Smooth muscle cell of the brain vasculature (primary cell): ENCODE results near the gene CTRL.
A peak's percentile ranks its signal among the peaks of the same experiment; 100 is the strongest.
"Not testable (repeated sequence)": the region's sequence is repeated elsewhere in the genome, so short reads cannot be mapped to it uniquely, and the experiment has no call there.

ENCODE experiments used
- DNase-seq: peaks from one replicate; pipeline ENCODE4 v3.0.0-alpha.2; 2012; ENCODE audit warnings: low read depth, low spot score

Gene CTRL

DNA sequence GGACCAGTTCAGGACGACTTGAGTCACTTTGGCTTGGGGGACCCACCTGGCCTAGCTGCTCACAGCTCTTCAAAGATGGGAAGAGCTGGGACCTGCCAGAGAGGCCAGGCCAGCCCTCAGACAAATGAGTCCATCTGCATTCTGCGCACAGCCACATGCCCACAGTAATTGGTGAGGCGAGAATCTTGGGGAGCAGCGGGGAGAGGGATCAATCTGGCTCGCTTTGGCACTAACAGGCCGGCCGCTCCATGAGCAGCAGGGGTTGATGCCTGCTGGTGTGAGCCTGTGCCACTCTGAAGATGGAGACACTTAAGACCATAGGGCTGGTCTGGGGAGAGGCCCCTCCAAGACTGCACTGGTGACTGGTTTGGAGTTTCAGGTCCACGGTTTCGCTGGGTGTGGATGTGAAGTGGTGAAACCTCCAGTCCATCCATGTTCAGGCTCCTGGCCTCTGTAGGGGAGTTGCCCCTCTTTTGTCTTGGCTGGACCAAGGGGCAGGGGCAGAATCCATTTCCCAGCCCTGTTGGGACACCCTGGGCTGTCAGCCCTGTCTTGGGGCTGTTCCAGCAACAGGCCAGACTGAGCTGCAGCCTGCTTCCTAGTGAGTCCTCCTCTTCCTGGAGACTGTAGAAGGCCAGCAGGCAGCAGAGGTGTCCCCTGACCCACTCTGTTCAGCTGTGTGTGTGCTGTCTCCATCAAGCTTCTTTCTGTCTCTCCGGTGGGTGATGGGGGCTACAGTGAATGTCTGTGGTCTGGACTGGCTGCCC is 7.3 kb downstream of the CTRL start:
- DNase-seq: no peak

- DNase-seq: no peak
Measured at GRCh38 chr16:67923414-67924116, 8.1 kb downstream of the CTRL start.

GRCh38 chr16:67922740-67923139 is 8.9 kb downstream of the CTRL start:
- no peak for DNase-seq

- DNase-seq: no peak
Measured at GRCh38 chr16:67922221-67922620, 9.4 kb downstream of the CTRL start.

- no peak for DNase-seq
Measured at GRCh38 chr16:67919622-67920221, 11.9 kb downstream of the CTRL start.

- no peak for DNase-seq
Measured at GRCh38 chr16:67917852-67918236, 13.8 kb downstream of the CTRL start.

DNA sequence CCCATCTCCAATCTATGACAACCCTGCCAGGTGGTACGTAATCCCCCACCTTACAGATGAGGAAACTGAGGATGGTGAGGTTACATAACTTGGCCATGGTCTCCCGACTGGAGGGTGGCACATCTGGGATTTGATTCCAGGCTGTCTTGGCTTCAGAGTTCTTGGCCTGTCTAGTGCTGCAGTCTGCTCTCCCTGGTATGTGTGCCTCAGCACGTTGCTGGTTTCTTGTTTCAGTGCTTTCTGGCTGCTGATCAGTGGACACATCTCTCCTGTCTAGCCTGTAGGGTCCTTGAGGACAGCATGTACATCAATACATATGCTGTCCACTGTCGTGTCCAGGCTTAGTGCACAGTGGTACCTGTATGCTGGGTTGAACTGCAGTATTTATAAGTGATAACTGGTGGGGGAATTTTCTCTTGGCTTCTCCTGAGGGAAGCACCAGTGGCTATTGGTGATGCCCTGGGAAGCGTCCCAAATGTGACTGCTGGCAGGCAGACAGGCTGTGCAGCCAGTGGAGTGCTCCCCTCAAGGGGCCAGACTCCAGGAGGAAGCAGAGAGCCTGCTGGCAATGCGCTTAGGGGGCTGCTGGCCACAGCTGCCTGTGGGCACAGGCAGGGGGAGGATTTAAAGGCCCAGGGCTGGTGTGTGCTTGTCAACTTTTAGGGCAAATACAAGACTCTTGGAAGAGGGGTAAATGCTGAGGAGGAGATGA is 14.4 kb downstream of the CTRL start:
- DNase-seq: no peak

- DNase-seq: no peak
Measured at GRCh38 chr16:67915831-67916723, 15.6 kb downstream of the CTRL start.

DNA sequence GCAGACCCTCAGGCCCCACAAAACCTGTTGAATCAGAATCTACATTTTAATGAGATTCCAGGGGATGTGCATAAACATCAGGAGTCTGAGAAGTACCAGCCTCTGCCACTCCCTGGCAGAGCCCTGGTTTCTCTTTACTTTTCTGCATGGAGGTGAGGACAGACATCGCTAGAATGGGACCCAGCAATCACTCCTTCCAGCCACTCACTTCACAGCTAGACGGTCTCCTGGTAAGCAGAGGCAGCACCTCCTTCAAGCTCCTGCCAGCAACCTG is 16.2 kb downstream of the CTRL start:
- DNase-seq: not testable (repeated sequence)

- DNase-seq: no peak
Measured at GRCh38 chr16:67914758-67915495, 16.7 kb downstream of the CTRL start.

GRCh38 chr16:67910158-67910557 is 21.5 kb downstream of the CTRL start:
- DNase-seq: peak; percentile 82

DNA sequence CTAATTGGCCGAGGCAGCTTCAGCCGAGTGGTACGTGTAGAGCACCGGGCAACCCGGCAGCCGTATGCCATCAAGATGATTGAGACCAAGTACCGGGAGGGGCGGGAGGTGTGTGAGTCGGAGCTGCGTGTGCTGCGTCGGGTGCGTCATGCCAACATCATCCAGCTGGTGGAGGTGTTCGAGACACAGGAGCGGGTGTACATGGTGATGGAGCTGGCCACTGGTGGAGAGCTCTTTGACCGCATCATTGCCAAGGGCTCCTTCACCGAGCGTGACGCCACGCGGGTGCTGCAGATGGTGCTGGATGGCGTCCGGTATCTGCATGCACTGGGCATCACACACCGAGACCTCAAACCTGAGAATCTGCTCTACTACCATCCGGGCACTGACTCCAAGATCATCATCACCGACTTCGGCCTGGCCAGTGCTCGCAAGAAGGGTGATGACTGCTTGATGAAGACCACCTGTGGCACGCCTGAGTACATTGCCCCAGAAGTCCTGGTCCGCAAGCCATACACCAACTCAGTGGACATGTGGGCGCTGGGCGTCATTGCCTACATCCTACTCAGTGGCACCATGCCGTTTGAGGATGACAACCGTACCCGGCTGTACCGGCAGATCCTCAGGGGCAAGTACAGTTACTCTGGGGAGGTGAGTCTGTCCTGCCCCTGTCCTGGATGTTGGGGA is 22.5 kb downstream of the CTRL start:
- DNase-seq: no peak

GRCh38 chr16:67907397-67908180 is 24.1 kb downstream of the CTRL start:
- DNase-seq: no peak

DNA sequence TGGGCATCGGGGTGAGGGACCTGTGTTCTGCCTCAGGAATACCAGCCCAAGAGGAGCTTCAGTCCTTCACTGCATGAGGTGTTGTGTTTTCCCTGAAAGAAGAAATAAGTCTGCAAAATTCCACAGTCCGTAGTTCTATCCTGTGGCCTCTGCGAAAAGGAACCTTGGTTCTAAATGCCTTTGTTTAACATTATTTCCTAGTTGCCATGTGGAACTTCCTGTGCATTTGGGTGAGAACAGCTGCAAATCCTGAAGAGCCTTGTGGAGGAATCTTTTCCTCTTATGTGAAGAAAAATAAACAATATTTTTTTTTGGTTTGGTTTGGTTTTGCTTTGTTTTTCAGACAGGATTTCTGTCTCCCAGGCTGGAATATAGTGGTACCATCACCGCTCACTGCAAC is 28.8 kb downstream of the CTRL start:
- no peak for DNase-seq

- DNase-seq: no peak
Measured at GRCh38 chr16:67901734-67902133, 29.9 kb downstream of the CTRL start.

DNA sequence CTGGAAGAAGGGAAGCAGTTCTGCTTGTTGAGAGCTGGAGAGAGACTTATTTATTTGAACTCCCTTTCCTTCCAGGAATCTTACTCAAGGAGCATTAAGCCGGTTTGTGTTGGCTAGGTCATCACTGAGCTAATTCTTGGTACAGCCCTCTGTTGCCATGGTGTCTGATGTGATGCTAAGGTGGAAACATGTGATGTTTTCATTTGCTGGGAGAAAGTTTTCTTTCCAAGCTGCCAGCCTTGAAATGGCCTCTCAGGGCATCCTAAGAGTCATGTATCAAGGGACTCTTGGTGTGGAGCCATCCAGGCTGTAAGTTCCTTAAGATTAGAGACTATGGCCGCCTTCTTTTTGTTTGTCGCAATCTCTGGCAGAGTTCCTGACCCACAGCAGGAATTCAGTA is 34.4 kb downstream of the CTRL start:
- no peak for DNase-seq

- no peak for DNase-seq
Measured at GRCh38 chr16:67893743-67894399, 37.8 kb downstream of the CTRL start.

GRCh38 chr16:67892899-67893742 is 38.5 kb downstream of the CTRL start, which contains the start of gene PSKH1:
TSS of gene PSKH1 (plus strand) at chr16:67893254. CDS start at chr16:67908750, 15,496 bp downstream.
- DNase-seq: peak; percentile 84
